Stimulated activated CD8-positive, alpha-beta memory T cell treated with anti-CD3 and anti-CD28 coated beads, Interleukin-2, amount 100 ng/mL, for 1 hour (primary cell): ENCODE data around the gene KHK.
"Not testable (repeated sequence)": the region's sequence is repeated elsewhere in the genome, so short reads cannot be mapped to it uniquely, and the experiment has no call there.

Source experiments
- DNase-seq, 2 donors: peaks; one replicate each; pipeline ENCODE4 v3.0.0-alpha.2; 2020; ENCODE audit warnings: low read depth in 2 of 2

KHK gene

DNA sequence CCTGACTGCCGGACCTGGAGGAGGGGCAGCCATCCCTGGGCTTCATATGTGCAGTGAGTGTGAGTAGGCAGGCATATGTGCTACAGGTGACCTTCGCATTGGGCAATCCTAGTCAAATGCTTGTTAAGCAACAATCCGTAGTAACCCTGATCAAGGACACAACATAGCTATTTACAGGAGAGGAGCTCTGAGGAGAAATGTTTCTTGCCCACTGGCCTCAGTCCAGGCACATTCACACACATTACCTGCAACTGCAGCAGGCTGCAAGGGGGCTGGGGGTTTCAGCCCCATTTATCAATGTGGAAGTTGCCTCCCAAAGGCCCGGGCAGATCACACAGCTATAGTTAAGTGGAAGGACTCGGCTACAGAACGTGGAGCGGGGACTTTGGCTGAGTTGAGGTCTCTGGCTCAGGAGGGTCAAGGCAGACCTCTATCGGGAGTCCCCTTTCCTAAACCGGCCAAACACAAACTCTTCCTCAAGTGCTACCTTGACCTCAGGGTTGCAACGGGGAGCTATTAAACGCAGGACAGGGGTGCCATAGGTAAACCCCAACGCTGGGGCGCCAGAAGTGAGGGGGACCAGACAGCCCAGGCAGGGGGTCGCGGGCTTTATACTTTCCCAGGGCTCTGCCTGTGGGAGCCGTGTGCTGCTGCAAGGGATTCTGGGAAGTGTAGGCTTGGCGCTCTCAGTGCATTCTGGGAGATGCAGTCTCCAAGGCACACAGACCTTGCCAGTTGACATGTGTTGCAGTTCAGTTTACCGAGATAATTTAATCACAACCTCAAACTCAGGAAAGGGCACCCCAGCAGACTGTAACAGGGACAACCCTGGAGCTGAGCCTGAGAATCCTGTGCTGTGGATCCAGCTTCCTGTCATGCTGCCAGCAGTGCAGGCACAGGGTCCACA, 9.4 kb downstream of the KHK start:
- no peak for DNase-seq

DNA sequence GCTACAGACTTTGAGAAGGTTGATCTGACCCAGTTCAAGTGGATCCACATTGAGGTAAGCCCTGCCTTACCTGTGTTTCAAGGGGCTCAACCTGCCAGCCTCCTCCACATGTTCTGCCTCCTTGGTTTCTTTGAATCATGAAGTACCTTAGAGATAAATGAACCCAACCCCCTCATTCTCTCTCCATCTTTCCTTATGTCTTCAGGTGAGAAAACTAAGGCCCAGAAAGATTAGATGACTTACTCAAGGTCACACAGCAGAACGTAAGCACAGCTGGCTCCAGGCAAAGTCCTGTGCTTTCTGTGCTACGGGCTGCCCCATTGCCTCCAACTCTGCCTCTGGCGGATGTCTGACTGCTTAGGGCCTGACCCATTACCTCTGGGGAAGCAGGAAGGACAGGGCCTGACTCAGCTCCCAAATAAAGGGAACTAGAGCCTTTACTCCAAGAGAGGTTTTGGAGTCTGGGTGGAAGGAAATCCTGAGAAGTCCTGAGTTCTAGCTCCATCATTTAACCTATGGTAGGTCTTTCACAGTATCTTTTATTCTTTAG, 10.3 kb downstream of the KHK start:
- no peak for DNase-seq

DNA sequence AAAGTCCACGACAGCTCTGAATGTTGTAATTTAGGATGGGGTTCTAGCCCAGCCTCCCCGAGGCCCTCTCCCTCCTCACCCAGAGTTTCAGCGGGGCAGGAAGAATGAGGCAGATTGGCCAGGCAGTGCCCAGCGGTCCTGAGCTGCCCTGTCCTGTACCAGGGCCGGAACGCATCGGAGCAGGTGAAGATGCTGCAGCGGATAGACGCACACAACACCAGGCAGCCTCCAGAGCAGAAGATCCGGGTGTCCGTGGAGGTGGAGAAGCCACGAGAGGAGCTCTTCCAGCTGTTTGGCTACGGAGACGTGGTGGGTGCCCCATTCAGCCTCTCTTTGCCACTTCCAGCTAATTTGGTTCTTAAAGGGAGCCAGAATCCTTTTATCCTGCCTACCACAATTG, 10.8 kb downstream of the KHK start:
- DNase-seq = no peak

DNA sequence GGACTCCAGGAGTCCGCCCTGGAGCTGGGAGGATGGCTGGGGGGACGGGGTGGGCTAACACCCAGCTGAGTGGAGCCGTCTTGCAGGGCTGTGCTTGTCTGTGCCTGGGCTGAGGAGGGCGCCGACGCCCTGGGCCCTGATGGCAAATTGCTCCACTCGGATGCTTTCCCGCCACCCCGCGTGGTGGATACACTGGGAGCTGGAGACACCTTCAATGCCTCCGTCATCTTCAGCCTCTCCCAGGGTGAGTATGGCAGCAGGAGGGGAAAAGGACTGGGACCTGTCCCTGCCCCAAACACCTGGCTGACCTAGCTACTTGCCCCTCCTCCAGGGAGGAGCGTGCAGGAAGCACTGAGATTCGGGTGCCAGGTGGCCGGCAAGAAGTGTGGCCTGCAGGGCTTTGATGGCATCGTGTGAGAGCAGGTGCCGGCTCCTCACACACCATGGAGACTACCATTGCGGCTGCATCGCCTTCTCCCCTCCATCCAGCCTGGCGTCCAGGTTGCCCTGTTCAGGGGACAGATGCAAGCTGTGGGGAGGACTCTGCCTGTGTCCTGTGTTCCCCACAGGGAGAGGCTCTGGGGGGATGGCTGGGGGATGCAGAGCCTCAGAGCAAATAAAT, 12.9 kb downstream of the KHK start:
- no peak for DNase-seq

DNA sequence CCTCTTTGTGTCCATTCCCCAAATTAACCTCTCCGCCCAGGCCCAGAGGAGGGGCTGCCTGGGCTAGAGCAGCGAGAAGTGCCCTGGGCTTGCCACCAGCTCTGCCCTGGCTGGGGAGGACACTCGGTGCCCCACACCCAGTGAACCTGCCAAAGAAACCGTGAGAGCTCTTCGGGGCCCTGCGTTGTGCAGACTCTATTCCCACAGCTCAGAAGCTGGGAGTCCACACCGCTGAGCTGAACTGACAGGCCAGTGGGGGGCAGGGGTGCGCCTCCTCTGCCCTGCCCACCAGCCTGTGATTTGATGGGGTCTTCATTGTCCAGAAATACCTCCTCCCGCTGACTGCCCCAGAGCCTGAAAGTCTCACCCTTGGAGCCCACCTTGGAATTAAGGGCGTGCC, 13.5 kb downstream of the KHK start:
- DNase-seq = no peak

DNA sequence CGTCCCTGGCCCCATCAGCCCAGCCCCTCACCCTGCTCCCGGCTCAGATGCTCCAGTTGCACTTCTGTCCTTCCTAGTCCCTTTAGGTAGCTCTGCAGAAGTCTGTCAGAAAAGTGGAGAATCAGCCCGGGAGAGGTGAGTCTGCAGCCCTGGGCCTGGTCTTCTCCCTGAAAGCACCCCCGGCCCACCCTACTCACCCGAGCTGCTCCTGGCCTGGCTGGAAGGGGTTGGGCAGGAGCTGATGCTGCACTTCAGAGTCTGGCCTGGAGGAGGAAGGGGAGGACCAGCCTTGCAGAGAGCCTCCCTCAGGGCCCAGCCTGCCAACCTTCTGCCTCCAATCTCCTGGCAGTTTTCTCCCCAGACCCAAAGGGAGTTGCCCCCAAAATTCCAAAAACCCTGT, 15.8 kb downstream of the KHK start:
- DNase-seq = no peak

DNA sequence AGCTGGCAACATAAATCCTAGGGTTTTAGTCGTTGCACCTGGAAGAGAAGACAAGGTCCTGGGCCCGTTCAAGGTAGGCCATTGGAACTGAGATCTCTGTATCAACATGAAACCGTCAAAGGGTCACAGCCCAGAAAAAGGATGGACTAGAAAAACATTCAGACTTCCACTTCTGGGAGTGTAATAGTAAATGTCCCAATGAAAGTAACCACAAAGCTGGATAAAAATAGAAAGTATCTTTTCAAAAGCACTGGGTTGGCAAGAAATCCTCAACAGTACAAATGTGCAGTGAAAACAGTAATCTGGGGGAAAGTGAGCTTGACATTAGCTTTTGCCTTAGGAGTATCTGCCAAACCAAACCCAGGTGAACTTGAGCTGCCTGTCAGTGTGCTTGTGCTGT, 19.4 kb downstream of the KHK start:
- no peak for DNase-seq

DNA sequence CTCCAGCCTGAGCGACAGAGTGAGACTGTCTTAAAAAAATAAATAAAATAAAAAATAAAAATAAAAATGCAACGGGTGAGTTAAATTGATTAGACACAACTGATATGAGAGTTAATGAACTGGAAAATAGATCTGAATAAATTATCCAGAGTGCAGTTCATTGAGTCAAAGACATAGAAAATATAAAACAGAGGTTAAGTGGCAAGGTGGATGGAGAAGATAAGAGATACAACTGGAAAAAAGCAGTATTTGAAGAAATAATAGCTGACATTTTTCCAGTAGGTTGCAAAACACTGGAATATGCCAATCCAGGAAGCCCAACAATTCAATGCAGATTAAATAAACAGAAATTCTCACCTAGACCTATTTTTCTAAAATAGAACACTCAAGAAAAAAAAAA, 21.6 kb downstream of the KHK start:
- no peak for DNase-seq

DNA sequence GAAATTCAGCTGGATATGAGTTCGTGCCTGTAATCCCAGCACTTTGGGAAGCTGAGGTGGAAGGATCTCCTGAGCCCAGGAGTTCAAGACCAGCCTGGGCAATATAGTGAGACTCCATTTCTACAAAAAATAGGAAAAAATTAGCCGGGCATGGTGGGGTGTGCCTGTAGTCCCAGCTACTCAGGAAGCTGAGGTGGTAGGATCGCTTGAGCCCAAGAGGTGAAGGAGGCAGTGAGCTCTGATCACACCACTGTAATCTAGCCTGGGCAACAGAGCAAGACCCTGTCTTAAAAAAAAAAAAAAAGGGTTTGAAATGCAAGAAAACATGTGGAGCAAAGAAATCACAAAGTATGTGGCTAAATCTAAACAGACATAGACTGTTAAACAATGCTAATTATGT, 22.5 kb downstream of the KHK start:
- DNase-seq = no peak

DNA sequence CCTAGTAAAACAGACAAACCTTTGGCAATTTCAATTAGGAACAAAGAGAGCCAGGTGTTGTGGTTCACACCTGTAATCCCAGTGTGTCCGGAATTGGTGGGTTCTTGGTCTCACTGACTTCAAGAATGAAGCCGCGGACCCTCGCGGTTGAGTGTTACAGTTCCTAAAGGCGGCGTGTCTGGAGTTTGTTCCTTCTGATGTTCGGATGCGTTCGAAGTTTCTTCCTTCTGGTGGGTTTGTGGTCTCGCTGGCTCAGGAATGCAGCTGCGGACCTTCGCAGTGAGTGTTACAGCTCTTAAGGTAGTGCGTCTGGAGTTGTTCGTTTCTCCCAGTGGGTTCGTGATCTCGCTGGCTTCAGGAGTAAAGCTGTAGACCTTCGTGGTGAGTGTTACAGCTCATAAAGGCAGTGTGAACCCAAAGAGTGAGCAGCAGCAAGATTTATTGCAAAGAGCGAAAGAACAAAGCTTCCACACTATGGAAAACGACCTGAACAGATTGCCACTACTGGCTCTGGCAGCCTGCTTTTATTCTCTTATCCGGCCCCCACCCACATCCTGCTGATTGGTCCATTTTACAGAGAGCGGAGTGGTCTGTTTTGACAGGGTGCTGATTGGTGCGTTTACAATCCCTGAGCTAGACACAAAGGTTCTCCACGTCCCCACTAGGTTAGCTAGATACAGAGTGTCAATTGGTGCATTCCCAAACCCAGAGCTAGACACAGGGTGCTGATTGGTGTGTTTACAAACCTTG, 24.2 kb downstream of the KHK start:
- not testable (repeated sequence) for DNase-seq

DNA sequence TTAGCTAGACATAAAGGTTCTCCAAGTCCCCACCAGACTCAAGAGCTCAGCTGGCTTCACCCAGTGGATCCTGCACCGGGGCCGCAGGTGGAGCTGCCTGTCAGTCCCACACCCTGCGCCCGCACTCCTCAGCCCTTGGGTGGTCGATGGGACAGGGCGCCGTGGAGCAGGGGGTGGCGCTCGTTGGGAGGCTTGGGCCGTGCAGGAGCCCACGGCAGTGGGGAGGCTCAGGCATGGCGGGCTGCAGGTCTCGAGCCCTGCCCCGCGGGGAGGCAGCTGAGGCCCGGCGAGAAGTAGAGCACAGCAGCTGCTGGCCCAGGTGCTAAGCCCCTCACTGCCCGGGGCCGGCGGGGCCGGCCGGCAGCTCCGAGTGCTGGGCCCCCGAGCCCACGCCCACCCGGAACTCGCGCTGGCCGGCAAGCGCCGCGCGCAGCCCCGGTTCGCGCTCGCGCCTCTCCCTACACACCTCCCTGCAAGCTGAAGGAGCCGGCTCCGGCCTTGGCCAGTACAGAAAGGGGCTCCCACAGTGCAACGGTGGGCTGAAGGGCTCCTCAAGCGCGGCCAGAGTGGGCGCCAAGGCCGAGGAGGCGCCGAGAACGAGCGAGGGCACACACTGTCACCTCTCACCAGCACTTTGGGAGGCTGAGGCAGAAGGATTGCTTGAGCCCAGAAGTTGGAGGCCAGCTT, 25.0 kb downstream of the KHK start:
- not testable (repeated sequence) for DNase-seq

DNA sequence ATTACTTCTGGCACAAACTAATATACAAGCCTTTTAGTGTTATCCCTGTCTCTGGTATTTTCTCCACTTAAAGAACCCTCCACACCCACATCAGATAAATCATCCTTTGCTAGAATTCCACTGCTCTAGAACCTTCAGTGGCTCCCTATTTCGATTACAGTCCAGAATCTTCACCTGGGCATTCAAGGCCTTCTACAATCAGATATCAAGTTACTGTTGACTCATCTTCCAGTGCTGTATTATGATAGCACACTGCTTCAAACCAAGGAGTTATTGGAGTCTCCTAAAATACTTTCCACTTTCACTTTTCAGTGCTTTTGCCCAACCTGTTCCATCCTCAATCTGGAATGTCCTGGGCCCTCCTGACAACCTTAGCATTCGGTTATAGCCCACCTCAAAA, 28.9 kb downstream of the KHK start:
- DNase-seq = no peak

DNA sequence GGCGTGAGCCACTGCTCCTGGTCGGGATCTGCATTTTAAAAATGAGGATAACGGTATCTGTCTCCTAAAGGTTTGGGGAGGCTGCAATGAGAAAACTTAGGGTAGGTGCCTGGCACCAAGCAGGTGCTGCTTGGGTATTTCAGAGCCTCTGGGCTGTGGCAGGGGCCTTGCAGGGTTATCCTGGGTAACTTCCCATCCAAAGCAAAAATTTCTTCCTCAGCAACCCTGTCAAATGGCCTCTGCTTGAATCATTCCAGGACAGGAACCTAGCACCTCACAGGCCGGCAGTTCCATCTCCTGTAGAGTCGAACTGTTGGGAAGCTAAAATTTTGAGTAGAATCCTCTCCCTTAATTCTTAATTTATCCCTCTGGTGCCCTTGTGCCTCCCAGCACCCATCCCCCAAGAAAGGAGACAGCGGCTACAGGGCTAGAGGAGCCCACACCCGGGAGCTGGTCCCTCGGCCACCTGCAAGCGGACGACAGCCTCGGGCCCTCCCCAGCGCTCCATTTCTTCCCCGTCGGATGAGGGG, 31.5 kb downstream of the KHK start:
- DNase-seq = no peak

DNA sequence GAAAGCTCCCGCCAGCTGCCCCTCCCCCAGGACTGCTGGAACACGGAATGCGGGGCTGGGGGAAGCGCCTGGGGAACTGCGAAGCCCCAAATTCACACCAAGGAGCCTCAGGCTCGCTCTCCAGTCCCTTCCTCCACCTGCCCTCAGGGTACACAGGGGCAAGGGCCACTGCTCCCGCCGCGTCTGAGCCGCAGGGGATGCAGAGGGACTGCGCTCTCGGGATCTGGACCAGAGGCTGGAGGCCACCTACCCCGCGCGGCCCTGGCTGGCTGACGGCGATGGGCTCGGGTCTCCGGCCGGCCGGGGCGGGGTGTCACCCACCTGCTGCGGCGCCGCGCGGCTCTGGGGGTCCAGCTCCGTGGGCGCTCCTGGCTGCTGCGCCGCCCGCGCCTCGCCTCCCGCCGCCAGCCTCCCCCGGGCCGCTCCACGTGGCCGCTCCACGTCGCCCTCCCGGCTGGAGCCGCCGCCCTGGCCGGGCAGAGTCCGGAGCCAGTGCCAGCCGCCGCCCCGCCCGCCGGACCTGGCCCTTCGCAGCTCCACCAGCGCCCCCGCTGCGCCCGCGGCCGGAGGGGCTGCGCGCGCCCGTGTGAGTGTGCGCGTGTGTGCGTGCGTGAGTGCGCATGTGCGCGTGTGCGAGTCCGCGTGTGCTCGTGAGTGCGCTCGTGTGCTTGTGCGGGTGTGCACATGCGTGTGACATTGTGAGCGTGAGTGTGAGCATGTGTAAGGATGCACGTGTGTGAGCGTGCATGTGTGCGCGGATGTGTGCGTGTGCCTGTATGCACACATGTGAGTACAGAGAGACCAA, 32.2 kb downstream of the KHK start, which contains the start of gene CGREF1:
Gene CGREF1, minus strand, starts transcription at position 604 of the 805 bp plus-strand sequence. CDS start 14,762 bp downstream, outside the sequence.
- no peak for DNase-seq

DNA sequence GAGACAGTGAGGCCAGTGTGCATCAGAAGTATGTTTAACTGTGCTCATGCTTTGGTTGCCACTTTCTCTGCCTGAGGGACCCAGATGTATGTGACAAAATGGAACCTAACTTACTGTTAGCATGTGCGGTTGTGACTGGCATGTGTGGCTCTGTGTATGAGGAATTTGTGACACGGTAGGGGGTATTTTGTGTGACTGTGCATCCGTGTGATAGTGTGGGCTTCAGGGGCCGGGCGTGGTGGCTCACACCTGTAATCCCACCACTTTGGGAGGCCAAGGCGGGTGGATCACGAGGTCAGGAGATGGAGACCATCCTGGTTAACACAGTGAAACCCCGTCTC, 32.7 kb downstream of the KHK start:
- DNase-seq = not testable (repeated sequence)

DNA sequence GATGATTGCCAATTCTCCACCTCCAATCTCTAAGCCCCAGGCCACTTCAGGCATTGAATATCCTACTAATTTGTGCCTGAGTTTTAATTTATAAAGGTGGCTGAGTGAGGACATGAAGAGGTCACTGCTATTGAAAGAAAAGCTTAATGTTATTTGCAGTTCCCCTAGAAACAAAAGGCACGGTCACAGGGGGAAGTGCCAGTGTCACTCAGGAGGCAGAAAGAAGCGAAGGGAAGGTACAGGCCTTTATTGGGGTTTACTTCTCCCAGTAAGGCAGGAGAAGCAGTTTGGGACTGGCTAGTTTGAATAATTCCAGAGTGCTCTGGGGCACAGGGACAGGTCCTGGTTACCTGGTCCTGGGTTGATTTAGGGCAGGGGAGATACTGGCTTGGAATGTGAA, 35.3 kb downstream of the KHK start:
- no peak for DNase-seq

DNA sequence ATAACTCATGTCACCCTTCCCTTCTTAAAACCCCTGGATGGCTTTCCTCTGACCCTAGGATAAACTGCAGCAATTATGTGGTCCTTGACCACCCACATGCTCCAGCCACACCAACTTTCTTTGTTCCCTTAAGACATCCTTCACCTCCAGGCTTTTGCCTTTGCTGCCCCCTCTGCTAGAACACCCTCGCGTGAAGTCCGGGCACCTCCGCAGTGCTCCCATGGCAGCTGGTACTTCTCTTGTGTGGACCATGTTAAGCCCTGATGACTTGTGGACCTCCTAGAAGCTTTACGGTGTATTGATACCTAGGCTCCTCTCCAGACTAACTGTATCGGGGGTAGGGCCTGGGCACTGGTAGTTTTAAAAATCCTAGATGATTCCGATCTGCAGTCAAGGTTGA, 36.2 kb downstream of the KHK start:
- no peak for DNase-seq

DNA sequence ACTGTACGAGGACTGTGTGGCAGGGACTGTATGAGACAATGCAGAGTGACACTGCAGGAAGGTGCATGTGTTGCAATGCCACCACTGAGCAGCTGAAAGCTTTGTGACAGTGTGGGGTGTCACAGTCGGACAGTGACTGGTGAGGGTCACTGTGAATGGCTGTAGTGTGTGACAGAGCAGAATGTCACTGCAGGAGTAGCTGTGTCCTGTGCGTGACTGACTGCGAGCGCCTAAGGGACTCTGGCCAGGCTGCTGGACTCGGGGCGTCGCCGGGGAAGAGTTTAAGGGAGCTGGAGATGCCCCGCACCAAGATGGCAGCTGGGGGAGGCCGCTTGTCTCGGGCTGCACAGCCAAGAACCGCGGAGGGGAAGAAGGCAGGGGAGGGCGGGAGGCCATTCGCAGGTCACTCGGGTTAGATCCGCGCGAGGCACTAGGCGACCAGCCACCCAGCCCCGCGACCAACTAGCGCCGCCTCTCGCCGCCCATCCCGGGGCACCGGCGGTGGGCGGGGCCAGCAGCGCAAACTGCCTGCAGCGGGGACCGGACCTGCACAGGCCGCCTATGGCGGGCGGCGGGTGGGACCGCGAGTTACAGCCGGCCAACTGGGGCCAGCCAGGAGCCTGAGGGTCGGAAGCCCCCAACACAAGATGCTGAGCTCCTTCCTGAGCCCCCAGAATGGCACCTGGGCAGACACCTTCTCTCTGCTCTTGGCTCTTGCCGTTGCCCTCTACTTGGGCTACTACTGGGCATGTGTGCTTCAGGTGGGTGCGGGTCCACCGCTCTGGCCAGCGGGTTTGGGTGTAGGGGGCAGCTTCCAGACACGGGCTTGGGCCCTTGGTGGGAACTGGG, 37.0 kb downstream of the KHK start, which contains the start of gene ABHD1:
Gene ABHD1, plus strand, starts transcription at position 514 of the 849 bp plus-strand sequence. Its CDS starts 134 bp downstream, at position 648.
- DNase-seq = peak; percentile 37 to 38

DNA sequence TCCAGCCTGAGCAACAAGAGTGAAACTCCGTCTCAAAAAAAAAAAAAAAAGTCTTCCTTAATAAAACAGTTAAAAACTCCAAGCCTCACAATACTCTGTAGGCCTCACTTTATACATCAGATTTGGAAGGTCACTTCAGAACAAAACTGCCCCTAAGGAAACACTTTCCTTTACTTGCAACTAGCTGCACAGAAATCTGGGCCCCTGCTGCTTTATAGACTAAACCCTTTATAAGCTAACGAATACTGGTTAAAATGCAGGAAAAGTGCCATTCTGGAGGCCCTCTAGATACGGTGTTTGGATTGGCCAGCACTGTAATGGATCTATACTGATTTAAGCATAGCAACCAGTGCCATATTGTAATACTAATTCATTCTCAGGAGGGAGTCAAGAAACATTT, 38.5 kb downstream of the KHK start:
- no peak for DNase-seq
